ENCODE results near the gene IAPP. TPM values are rescaled to one million over a fixed set of nuclear protein-coding genes. Genes with fewer than 3 reads are reported as not detected.

Gene IAPP
- total RNA-seq, result not detected
- polyA plus RNA-seq (ENCODE audit: insufficient read depth in 1 of 8, insufficient read length in 8 of 8, low replicate concordance in 1 of 8), result not detected
- long read RNA-seq, donor 1, result 0 reads
- long read RNA-seq, donor 2, result 0 reads
- long read RNA-seq, donor 3, result 0 reads
- long read RNA-seq, donor 4, result 0 reads
- long read RNA-seq, donor 5, result 0 reads
- long read RNA-seq, donor 6, result 0 reads
- long read RNA-seq, donor 7, result 0 reads
- long read RNA-seq, donor 8, result 0 reads
- long read RNA-seq, donor 9, result 0 reads
- long read RNA-seq, donor 10, result 0 reads
- long read RNA-seq, donor 11, result 0 reads

- Histone ChIP-seq H3K36me3 (ENCODE audit: control insufficient read depth, insufficient read depth, low read length) (no peaks in the 10 kb centered on the region), H3K27me3 (ENCODE audit: control insufficient read depth, insufficient read depth, low read length) (no peaks in the 10 kb centered on the region), H3K27ac (ENCODE audit: low read length) (no peak within 1 kb of the TSS), H3K9me3 (replicated peaks; ENCODE audit: control insufficient read depth, low read depth, low read length) (no peaks in the 10 kb centered on the region), H3K4me3 (ENCODE audit: low read length) (no peak within 1 kb of the TSS), H3K4me1 (ENCODE audit: control insufficient read depth, insufficient read depth, low read length) (no peaks in the 10 kb centered on the region)
- no CpG with 5 or more reads among the region's 2 CpGs for WGBS (ENCODE audit: insufficient coverage)
- DNase-seq, result no peak
Observed at GRCh38 chr12:21372602-21373001, at the start of gene IAPP. IAPP (plus strand) TSS chr12:21372902; CDS start chr12:21373352, 450 bp downstream.

GRCh38 chr12:21323736-21324135 lies 49.0 kb upstream of the IAPP start:
- Histone ChIP-seq H3K4me1 (ENCODE audit: control insufficient read depth, insufficient read depth, low read length) (no peaks in the 10 kb centered on the region), H3K27me3 (ENCODE audit: control insufficient read depth, insufficient read depth, low read length) (no peaks in the 10 kb centered on the region), H3K4me3 (ENCODE audit: low read length) (no peak overlapping the region), H3K27ac (ENCODE audit: low read length) (no peak overlapping the region), H3K36me3 (ENCODE audit: control insufficient read depth, insufficient read depth, low read length) (no peaks in the 10 kb centered on the region), H3K9me3 (replicated peaks; ENCODE audit: control insufficient read depth, low read depth, low read length) (peaks cover 27% of the 10 kb centered on the region)
- DNase-seq, result no peak
- no CpG with 5 or more reads among the region's 2 CpGs for WGBS (ENCODE audit: insufficient coverage)

GRCh38 chr12:21324551-21324950 lies 48.2 kb upstream of the IAPP start:
- no peaks in the 10 kb centered on the region for H3K27me3 ChIP-seq (ENCODE audit: control insufficient read depth, insufficient read depth, low read length)
- H3K36me3 ChIP-seq (ENCODE audit: control insufficient read depth, insufficient read depth, low read length), result no peaks in the 10 kb centered on the region
- peaks cover 32% of the 10 kb centered on the region for H3K9me3 ChIP-seq (replicated peaks; ENCODE audit: control insufficient read depth, low read depth, low read length)
- no peaks in the 10 kb centered on the region for H3K4me1 ChIP-seq (ENCODE audit: control insufficient read depth, insufficient read depth, low read length)
- no peak overlapping the region for H3K27ac ChIP-seq (ENCODE audit: low read length)
- whole genome bisulfite sequencing (ENCODE audit: insufficient coverage), result no CpG with 5 or more reads among the region's 1 CpG
- H3K4me3 ChIP-seq (ENCODE audit: low read length), result no peak overlapping the region
- no peak for DNase-seq

- Histone ChIP-seq H3K27me3 (ENCODE audit: control insufficient read depth, insufficient read depth, low read length) (no peaks in the 10 kb centered on the region), H3K4me3 (ENCODE audit: low read length) (no peak overlapping the region), H3K9me3 (replicated peaks; ENCODE audit: control insufficient read depth, low read depth, low read length) (peaks cover 38% of the 10 kb centered on the region), H3K4me1 (ENCODE audit: control insufficient read depth, insufficient read depth, low read length) (no peaks in the 10 kb centered on the region), H3K36me3 (ENCODE audit: control insufficient read depth, insufficient read depth, low read length) (no peaks in the 10 kb centered on the region), H3K27ac (ENCODE audit: low read length) (no peak overlapping the region)
- DNase-seq, result no peak
Observed at GRCh38 chr12:21328578-21328977, 44.1 kb upstream of the IAPP start.

- H3K4me3 ChIP-seq (ENCODE audit: low read length), result no peak overlapping the region
- no peaks in the 10 kb centered on the region for H3K36me3 ChIP-seq (ENCODE audit: control insufficient read depth, insufficient read depth, low read length)
- no peaks in the 10 kb centered on the region for H3K27me3 ChIP-seq (ENCODE audit: control insufficient read depth, insufficient read depth, low read length)
- no peak overlapping the region for H3K27ac ChIP-seq (ENCODE audit: low read length)
- no peak for DNase-seq
- H3K9me3 ChIP-seq (replicated peaks; ENCODE audit: control insufficient read depth, low read depth, low read length), result peaks cover 34% of the 10 kb centered on the region
- no peaks in the 10 kb centered on the region for H3K4me1 ChIP-seq (ENCODE audit: control insufficient read depth, insufficient read depth, low read length)
- WGBS (ENCODE audit: insufficient coverage), result no CpG with 5 or more reads among the region's 1 CpG
Observed at GRCh38 chr12:21330682-21331253, 41.9 kb upstream of the IAPP start.

- no CpG with 5 or more reads among the region's 3 CpGs for WGBS (ENCODE audit: insufficient coverage)
- peaks cover 7% of the 10 kb centered on the region for H3K9me3 ChIP-seq (replicated peaks; ENCODE audit: control insufficient read depth, low read depth, low read length)
- no peak within 1 kb of the TSS for H3K4me3 ChIP-seq (ENCODE audit: low read length)
- no peaks in the 10 kb centered on the region for H3K27me3 ChIP-seq (ENCODE audit: control insufficient read depth, insufficient read depth, low read length)
- H3K27ac ChIP-seq (ENCODE audit: low read length), result no peak within 1 kb of the TSS
- DNase-seq, result no peak
- no peaks in the 10 kb centered on the region for H3K4me1 ChIP-seq (ENCODE audit: control insufficient read depth, insufficient read depth, low read length)
- H3K36me3 ChIP-seq (ENCODE audit: control insufficient read depth, insufficient read depth, low read length), result no peaks in the 10 kb centered on the region
Observed at GRCh38 chr12:21334771-21335325, 37.9 kb upstream of the IAPP start, which contains the start of gene SLCO1A2. SLCO1A2 (minus strand) TSS chr12:21334917; CDS start chr12:21334647, 270 bp downstream.

- Histone ChIP-seq H3K27ac (ENCODE audit: low read length) (no peak overlapping the region), H3K4me3 (ENCODE audit: low read length) (no peak overlapping the region), H3K4me1 (ENCODE audit: control insufficient read depth, insufficient read depth, low read length) (no peaks in the 10 kb centered on the region), H3K9me3 (replicated peaks; ENCODE audit: control insufficient read depth, low read depth, low read length) (peaks cover 3% of the 10 kb centered on the region), H3K27me3 (ENCODE audit: control insufficient read depth, insufficient read depth, low read length) (no peaks in the 10 kb centered on the region), H3K36me3 (ENCODE audit: control insufficient read depth, insufficient read depth, low read length) (no peaks in the 10 kb centered on the region)
- DNase-seq, result no peak
- WGBS (ENCODE audit: insufficient coverage), result 75% methylated on average over 4 of the region's 5 CpGs
Observed at GRCh38 chr12:21336656-21337055, 36.0 kb upstream of the IAPP start.

GRCh38 chr12:21337453-21337852 lies 35.2 kb upstream of the IAPP start:
- Histone ChIP-seq H3K27me3 (ENCODE audit: control insufficient read depth, insufficient read depth, low read length) (no peaks in the 10 kb centered on the region), H3K4me1 (ENCODE audit: control insufficient read depth, insufficient read depth, low read length) (no peaks in the 10 kb centered on the region), H3K4me3 (ENCODE audit: low read length) (no peak overlapping the region), H3K36me3 (ENCODE audit: control insufficient read depth, insufficient read depth, low read length) (no peaks in the 10 kb centered on the region), H3K27ac (ENCODE audit: low read length) (no peak overlapping the region), H3K9me3 (replicated peaks; ENCODE audit: control insufficient read depth, low read depth, low read length) (no peaks in the 10 kb centered on the region)
- peak; percentile 31 for DNase-seq

GRCh38 chr12:21337959-21338744 lies 34.5 kb upstream of the IAPP start:
- no peaks in the 10 kb centered on the region for H3K27me3 ChIP-seq (ENCODE audit: control insufficient read depth, insufficient read depth, low read length)
- H3K36me3 ChIP-seq (ENCODE audit: control insufficient read depth, insufficient read depth, low read length), result no peaks in the 10 kb centered on the region
- H3K4me3 ChIP-seq (ENCODE audit: low read length), result no peak overlapping the region
- peak; percentile 65 for DNase-seq
- no peaks in the 10 kb centered on the region for H3K9me3 ChIP-seq (replicated peaks; ENCODE audit: control insufficient read depth, low read depth, low read length)
- 80% methylated on average over 4 of the region's 6 CpGs for WGBS (ENCODE audit: insufficient coverage)
- H3K4me1 ChIP-seq (ENCODE audit: control insufficient read depth, insufficient read depth, low read length), result no peaks in the 10 kb centered on the region
- H3K27ac ChIP-seq (ENCODE audit: low read length), result no peak overlapping the region

- no peak for DNase-seq
Observed at GRCh38 chr12:21339921-21340320, 32.8 kb upstream of the IAPP start.

More at GRCh38 chr12:21339921-21340320, 32.8 kb upstream of the IAPP start:
- no peak overlapping the region for H3K27ac ChIP-seq (ENCODE audit: low read length)
- H3K9me3 ChIP-seq (replicated peaks; ENCODE audit: control insufficient read depth, low read depth, low read length), result no peaks in the 10 kb centered on the region
- WGBS (ENCODE audit: insufficient coverage), result no CpG with 5 or more reads among the region's 1 CpG
- H3K4me1 ChIP-seq (ENCODE audit: control insufficient read depth, insufficient read depth, low read length), result no peaks in the 10 kb centered on the region
- H3K4me3 ChIP-seq (ENCODE audit: low read length), result no peak overlapping the region
- H3K36me3 ChIP-seq (ENCODE audit: control insufficient read depth, insufficient read depth, low read length), result no peaks in the 10 kb centered on the region
- no peaks in the 10 kb centered on the region for H3K27me3 ChIP-seq (ENCODE audit: control insufficient read depth, insufficient read depth, low read length)
